ENCODE measurements around the gene S100A13. TPM values are rescaled to one million over a fixed set of nuclear protein-coding genes. Genes with fewer than 3 reads are reported as not detected.

The S100A13 gene
- polyA plus RNA-seq, 1 experiment: 313 TPM

DNA sequence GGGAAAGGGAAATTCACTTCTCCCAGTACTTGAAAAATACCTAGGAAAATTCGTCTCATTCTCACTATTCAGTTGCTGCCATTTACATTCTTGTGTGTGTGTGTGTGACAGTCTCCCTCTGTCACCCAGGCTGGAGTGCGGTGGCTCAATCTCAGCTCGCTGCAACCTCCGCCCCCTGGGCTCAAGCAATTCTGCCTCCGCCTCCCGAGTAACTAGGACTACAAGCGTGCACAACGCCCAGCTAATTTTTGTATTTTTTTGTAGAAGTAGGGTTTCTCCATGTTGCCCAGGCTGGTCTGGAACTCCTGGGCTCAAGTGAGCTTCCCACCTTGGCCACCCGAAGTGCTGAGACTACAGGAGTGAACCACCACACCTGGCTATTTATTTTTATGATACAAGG lies 32.4 kb upstream of the S100A13 start:
- CTCF ChIA-PET: interaction anchor here (1.0 kb wide), 1 partner anchor 18 kb away, joined by 3 read pairs; no protein-coding TSS in a partner anchor
- no peak for DNase-seq (ENCODE audit: low read depth)
- POLR2A ChIA-PET: no interaction called here
- TF ChIP-seq, protein P1, sequence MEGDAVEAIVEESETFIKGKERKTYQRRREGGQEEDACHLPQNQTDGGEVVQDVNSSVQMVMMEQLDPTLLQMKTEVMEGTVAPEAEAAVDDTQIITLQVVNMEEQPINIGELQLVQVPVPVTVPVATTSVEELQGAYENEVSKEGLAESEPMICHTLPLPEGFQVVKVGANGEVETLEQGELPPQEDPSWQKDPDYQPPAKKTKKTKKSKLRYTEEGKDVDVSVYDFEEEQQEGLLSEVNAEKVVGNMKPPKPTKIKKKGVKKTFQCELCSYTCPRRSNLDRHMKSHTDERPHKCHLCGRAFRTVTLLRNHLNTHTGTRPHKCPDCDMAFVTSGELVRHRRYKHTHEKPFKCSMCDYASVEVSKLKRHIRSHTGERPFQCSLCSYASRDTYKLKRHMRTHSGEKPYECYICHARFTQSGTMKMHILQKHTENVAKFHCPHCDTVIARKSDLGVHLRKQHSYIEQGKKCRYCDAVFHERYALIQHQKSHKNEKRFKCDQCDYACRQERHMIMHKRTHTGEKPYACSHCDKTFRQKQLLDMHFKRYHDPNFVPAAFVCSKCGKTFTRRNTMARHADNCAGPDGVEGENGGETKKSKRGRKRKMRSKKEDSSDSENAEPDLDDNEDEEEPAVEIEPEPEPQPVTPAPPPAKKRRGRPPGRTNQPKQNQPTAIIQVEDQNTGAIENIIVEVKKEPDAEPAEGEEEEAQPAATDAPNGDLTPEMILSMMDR (IDR thresholded peaks at IDR 0.05; ENCODE audit: insufficient read depth, low read depth, low read length): no peak
- no peaks in the 10 kb centered on the region for H3K27me3 ChIP-seq (ENCODE audit: control insufficient read depth, insufficient read depth, low read length)
- peaks cover 11% of the 10 kb centered on the region for H3K36me3 ChIP-seq (ENCODE audit: control insufficient read depth, insufficient read depth, low read length)
- H3K4me3 ChIP-seq (ENCODE audit: low read depth, low read length): peak overlapping the region; percentile 85; the same call in 1 of the 2 replicates

DNA sequence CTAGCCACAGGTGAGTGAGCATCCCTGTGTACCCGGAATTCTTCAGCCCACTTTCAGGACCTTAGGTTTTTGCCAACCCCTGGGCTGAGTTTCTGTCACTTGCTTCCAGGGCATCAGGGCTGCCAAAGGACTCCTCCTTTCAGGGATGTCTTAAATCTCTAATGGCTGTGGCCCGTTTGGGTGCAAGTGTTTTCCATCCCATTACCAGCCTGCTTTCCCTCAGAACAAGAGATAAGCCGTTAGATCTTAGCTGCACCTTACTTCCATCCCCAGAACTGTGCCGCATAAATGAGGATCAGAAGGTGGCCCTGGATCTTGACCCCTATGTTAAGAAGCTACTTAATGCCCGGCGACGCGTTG lies 31.9 kb upstream of the S100A13 start:
- H3K27me3 ChIP-seq (ENCODE audit: control insufficient read depth, insufficient read depth, low read length): no peaks in the 10 kb centered on the region
- H3K36me3 ChIP-seq (ENCODE audit: control insufficient read depth, insufficient read depth, low read length): peaks cover 11% of the 10 kb centered on the region
- peak overlapping the region; percentile 85 for H3K4me3 ChIP-seq (ENCODE audit: low read depth, low read length)
- DNase-seq (ENCODE audit: low read depth): no peak
- CTCF ChIA-PET: interaction anchor here (1.0 kb wide), 1 partner anchor 18 kb away, joined by 3 read pairs; no protein-coding TSS in a partner anchor
- TF ChIP-seq, protein P1 (IDR thresholded peaks at IDR 0.05; ENCODE audit: insufficient read depth, low read depth, low read length): no peak
- POLR2A ChIA-PET: no interaction called here

DNA sequence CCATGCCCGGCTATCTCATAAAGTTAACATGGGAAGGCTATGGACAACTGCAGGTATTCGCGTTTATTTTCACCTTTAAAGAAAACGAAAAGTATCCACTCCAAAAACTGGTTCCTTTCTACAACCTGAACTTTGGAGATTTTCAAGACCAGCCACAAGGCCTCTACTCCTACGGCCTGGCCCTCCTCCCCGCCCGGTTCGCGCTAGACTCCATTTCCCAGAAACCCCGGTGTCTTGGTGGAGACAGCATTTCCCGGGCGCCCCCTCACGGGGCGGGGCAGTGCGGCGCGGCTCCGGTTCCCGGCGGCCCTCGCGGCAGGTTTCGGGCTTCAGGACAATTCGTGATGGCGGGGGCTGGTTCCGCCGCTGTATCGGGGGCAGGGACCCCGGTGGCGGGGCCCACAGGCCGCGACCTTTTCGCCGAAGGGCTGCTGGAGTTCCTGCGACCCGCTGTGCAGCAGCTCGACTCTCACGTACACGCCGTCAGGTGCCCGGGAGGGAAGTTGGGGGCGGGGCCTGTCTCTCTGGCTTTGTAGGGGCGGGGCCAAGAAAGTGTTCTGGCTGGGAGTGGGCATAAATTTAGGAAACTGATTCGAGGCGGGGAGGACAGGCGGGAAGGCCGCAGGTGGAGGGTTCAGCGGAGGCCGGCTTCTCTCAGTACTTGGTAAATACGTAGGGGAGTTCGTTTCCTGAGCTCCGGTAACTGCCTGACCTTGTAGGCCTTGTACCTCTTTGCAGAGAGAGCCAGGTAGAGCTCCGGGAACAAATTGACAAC lies 31.3 kb upstream of the S100A13 start, which contains the start of gene SNAPIN:
Gene SNAPIN (plus strand): TSS at position 304 of the 775 bp plus-strand sequence. CDS start 41 bp downstream, at position 345.
- TF ChIP-seq, protein P1 (IDR thresholded peaks at IDR 0.05; ENCODE audit: insufficient read depth, low read depth, low read length): peak; percentile 26
- ChIA-PET CTCF (interaction anchor here (1.0 to 1.3 kb wide), 2 partner anchors 13 to 19 kb away, joined by 3 read pairs; no protein-coding TSS in a partner anchor), POLR2A (no interaction called here)
- H3K4me3 ChIP-seq (ENCODE audit: low read depth, low read length): peak within 1 kb of the TSS; percentile 85
- H3K27me3 ChIP-seq (ENCODE audit: control insufficient read depth, insufficient read depth, low read length): no peaks in the 10 kb centered on the region
- no peak for DNase-seq (ENCODE audit: low read depth)
- H3K36me3 ChIP-seq (ENCODE audit: control insufficient read depth, insufficient read depth, low read length): peaks cover 11% of the 10 kb centered on the region

DNA sequence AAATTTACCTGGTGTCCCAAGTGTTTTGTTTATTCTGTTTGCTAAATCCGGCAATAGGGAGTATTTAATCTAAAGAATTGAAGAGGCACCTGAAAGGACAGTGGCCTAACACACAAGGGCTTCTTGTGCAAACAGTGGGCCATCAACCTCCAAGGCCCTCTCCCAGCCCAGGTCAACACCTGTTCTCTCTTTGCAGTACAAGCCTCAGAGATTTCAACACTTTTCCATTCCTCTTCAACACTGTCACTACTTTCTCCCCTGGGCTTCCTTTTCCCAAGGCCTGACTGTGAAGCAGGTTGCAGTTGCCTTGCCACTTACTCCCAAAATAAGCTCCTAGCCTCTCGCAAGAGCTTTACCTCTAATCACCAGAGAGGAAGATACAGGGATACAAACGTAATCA lies 28.0 kb upstream of the S100A13 start:
- Histone ChIP-seq H3K36me3 (ENCODE audit: control insufficient read depth, insufficient read depth, low read length) (no peaks in the 10 kb centered on the region), H3K4me3 (ENCODE audit: low read depth, low read length) (no peak overlapping the region), H3K27me3 (ENCODE audit: control insufficient read depth, insufficient read depth, low read length) (no peaks in the 10 kb centered on the region)
- ChIA-PET POLR2A (no interaction called here), CTCF (interaction anchor here (2.2 kb wide), 1 partner anchor 28 kb away, joined by 8 read pairs; the partner anchor contains the start of gene S100A13)
- TF ChIP-seq, protein P1 (IDR thresholded peaks at IDR 0.05; ENCODE audit: insufficient read depth, low read depth, low read length): no peak
- DNase-seq (ENCODE audit: low read depth): no peak

DNA sequence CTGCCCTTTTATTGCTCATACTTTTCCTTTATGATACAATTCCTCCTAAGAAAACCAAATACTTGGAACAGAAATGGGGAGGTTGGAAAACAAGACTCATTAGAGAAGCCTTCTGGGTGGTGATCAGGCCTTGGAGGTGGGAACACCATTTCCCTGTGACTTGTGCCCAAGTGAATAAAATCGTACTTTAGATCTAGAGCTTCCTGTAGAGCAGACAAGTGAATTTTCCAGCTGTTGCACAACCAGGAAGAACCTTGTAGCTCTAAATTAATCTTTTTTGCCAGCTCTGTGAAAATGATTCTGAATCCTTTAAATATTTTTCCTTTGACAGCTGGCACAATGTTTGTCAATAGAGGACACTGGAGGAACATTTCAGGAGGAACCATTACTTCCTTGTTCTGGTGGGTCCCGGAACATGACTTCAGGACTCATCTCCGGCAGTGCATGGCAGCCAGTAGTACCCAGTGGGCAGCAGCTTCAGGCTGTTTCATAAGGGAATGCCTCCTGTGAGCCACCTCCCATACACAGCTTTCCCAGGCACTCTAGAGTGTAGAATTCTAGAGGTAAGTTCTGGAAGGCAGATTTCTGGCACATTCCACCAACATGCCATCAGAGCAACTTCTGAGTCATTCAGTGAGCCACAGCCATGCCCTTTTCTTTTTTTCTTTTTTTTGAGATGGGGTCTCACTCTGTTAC lies 25.6 kb upstream of the S100A13 start:
- Histone ChIP-seq H3K36me3 (ENCODE audit: control insufficient read depth, insufficient read depth, low read length) (no peaks in the 10 kb centered on the region), H3K27me3 (ENCODE audit: control insufficient read depth, insufficient read depth, low read length) (no peaks in the 10 kb centered on the region), H3K4me3 (ENCODE audit: low read depth, low read length) (no peak overlapping the region)
- ChIA-PET POLR2A (no interaction called here), CTCF (interaction anchor here (0.9 to 1.3 kb wide), 2 partner anchors 13 to 81 kb away, joined by 3 to 5 read pairs; no protein-coding TSS in a partner anchor)
- no peak for DNase-seq (ENCODE audit: low read depth)
- TF ChIP-seq, protein P1 (IDR thresholded peaks at IDR 0.05; ENCODE audit: insufficient read depth, low read depth, low read length): no peak

Data from BJ (cell line).